ENCODE data around the gene FANCD2OS.
"Not testable (repeated sequence)": the region's sequence is repeated elsewhere in the genome, so short reads cannot be mapped to it uniquely, and the experiment has no call there.

Gene FANCD2OS

GRCh38 chr3:10091387-10091786, 16.7 kb downstream of the FANCD2OS start:
- DNase-seq: not testable (repeated sequence)

- DNase-seq: not testable (repeated sequence)
These were observed 17.3 kb downstream of the FANCD2OS start for GRCh38 chr3:10090774-10091173.

DNA sequence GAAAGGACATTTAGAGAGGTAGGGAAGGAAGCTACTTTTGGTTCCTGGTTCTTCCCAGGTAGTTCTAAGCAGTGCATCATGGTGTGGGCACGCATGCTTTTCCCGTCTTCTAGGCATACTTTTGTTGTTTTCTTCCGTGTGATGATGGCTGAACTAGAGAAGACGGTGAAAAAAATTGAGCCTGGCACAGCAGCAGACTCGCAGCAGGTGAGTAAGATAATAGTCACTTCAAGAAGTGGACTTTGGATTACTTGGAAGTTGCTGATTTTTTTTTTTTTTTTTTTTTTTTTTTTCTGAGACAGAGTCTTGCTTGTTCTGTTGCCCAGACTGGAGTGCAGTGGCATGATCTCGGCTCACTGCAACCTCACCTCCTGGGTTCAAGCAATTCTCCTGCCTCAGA, 17.9 kb downstream of the FANCD2OS start:
- no peak for DNase-seq

DNA sequence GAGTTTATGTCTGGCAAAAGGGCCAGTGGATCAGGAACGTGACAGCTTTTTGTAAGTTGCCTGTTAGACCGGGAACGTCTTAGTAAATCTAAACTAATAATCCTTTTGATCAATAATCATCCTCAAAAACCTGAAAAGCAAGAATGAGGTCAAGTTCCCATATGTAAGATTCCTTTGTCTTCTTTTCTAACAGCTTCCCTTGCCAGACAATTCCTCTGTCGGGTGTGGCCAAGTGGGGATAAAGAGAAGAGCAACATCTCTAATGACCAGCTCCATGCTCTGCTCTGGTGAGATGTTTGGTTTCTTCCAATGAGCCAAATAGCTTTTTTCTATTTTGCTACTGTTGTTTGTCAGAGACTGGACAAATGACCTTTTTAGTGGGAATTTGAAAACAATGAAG, 19.8 kb downstream of the FANCD2OS start:
- no peak for DNase-seq

GRCh38 chr3:10085738-10086137, 22.3 kb downstream of the FANCD2OS start:
- DNase-seq: no peak

DNA sequence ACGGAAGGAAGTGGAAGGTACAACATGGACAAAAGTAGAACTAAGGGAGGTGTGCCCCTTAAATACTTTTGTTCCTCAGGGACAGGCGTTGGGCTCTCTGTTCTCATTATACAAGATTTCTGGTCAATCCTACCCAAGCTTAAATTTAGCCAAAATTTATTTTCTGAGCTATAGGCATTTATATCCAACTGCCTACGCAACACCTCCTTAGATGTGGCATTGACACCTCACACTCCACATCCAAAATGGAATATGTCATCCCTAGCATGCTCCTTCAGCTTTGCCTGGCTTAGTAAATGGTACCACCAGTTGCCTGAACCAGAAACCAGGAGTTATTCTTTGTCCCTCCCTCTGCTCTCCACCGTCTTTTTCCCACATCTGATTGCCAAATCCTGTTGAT, 26.2 kb downstream of the FANCD2OS start:
- no peak for DNase-seq

GRCh38 chr3:10074666-10075065, 33.4 kb downstream of the FANCD2OS start:
- no peak for DNase-seq

DNA sequence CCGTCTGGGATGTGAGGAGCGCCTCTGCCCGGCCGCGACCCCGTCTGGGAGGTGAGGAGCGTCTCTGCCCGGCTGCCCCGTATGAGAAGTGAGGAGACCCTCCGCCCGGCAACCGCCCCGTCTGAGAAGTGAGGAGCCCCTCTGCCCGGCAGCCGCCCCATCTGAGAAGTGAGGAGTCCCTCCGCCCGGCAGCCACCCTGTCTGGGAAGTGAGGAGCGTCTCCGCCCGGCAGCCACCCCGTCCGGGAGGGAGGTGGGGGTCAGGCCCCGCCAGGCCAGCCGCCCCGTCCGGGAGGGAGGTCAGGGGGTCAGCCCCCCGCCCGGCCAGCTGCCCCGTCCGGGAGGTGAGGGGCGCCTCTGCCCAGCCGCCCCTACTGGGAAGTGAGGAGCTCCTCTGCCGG, 38.0 kb downstream of the FANCD2OS start:
- not testable (repeated sequence) for DNase-seq

- DNase-seq: no peak
These were observed 53.0 kb downstream of the FANCD2OS start for GRCh38 chr3:10055097-10055496.

All from stimulated activated CD4-positive, alpha-beta T cell treated with anti-CD3 and anti-CD28 coated beads, Interleukin-1b, Interleukin-23, amount 100 ng/mL, for 48 hours (primary cell).